PC-3 (cell line): ENCODE data around the gene ZNF423. TPM values are rescaled to one million over a fixed set of nuclear protein-coding genes. Genes with fewer than 3 reads are reported as not detected.

ENCODE experiments used
- ATAC-seq: fragments of 200-7000 bp; cut with Tn5 transposase; 2 replicates; pipeline ENCODE4 v1.9.1; 2020; ENCODE audit warnings: mild to moderate bottlenecking, moderate library complexity
- BruUV-seq: library from RNA; stranded (reverse); fragments of 400-500 nt; replicated peaks from 2 replicates; lab custom pipeline; 2021; lab: Mats Ljungman, UMichigan
- CTCF ChIA-PET: fragments of 300-600 bp; sonication (Branson Sonifier 250); formaldehyde crosslinking; loops from one replicate; lab custom pipeline; 2022; ENCODE audit warnings: antibody characterized with exemption; lab: Charles Lee
- POLR2A ChIA-PET: fragments of 300-600 bp; sonication (Branson Sonifier 250); formaldehyde crosslinking; loops from one replicate; lab custom pipeline; 2022; ENCODE audit warnings: antibody characterized with exemption; ENCODE audit not compliant: unreplicated experiment; lab: Charles Lee
- DNase-seq: peaks from one replicate; pipeline ENCODE4 v3.0.0-alpha.2; 2015
- H2AFZ ChIP-seq: fragments of 300-600 bp; sonication (generic); 2 replicates; pipeline ENCODE4 v1.6.0; 2016; ENCODE audit warnings: antibody characterized with exemption, low read length
- H3F3A ChIP-seq: fragments of 300-600 bp; sonication (generic); one replicate; pipeline ENCODE4 v1.6.0; 2017; ENCODE audit warnings: antibody characterized with exemption, low read length, control low read depth, mild to moderate bottlenecking; ENCODE audit not compliant: unreplicated experiment
- H3K27ac ChIP-seq: fragments of 300-600 bp; sonication (generic); 2 replicates; pipeline ENCODE4 v1.5.1; 2016; ENCODE audit warnings: mild to moderate bottlenecking, low read length
- H3K27me3 ChIP-seq: fragments of 300-600 bp; sonication (generic); 2 replicates; pipeline ENCODE4 v1.6.1; 2016; ENCODE audit warnings: low read length, mixed read lengths
- H3K36me3 ChIP-seq: fragments of 300-600 bp; sonication (generic); 2 replicates; pipeline ENCODE4 v1.6.1; 2016; ENCODE audit warnings: low read depth, mixed run types, low read length, mixed read lengths
- H3K4me1 ChIP-seq: fragments of 300-600 bp; sonication (generic); 2 replicates; pipeline ENCODE4 v1.5.1; 2016; ENCODE audit warnings: low read length; ENCODE audit not compliant: insufficient read depth
- H3K4me2 ChIP-seq: fragments of 300-600 bp; sonication (generic); 2 replicates; pipeline ENCODE4 v1.6.0; 2016; ENCODE audit warnings: low read length
- H3K4me3 ChIP-seq: fragments of 300-600 bp; sonication (generic); 2 replicates; pipeline ENCODE4 v1.5.1; 2016; ENCODE audit warnings: mild to moderate bottlenecking, low read length, mixed read lengths
- H3K79me2 ChIP-seq: fragments of 300-600 bp; sonication (generic); 2 replicates; pipeline ENCODE4 v1.6.1; 2017; ENCODE audit warnings: low read length, mixed read lengths
- H3K9ac ChIP-seq: fragments of 300-600 bp; sonication (generic); 2 replicates; pipeline ENCODE4 v1.6.0; 2016; ENCODE audit warnings: mild to moderate bottlenecking, low read length
- H3K9me2 ChIP-seq: fragments of 300-600 bp; sonication (generic); replicated peaks from 2 replicates; pipeline ENCODE4 v1.6.1; 2016; ENCODE audit warnings: mixed run types, low read length, mixed read lengths
- H3K9me3 ChIP-seq: fragments of 300-600 bp; sonication (generic); 2 replicates; pipeline ENCODE4 v1.6.1; 2016; ENCODE audit warnings: low read length, mixed read lengths
- H4K20me1 ChIP-seq: fragments of 300-600 bp; sonication (generic); 2 replicates; pipeline ENCODE4 v1.6.1; 2016; ENCODE audit warnings: low read length, mixed read lengths
- EZH2 ChIP-seq: fragments of 300-600 bp; sonication (generic); IDR thresholded peaks from one replicate; pipeline ENCODE4 v1.6.1; 2017; ENCODE audit warnings: antibody characterized with exemption, mild to moderate bottlenecking, low read length; ENCODE audit not compliant: unreplicated experiment
- EZH2phosphoT487 ChIP-seq: fragments of 300-600 bp; sonication (generic); IDR thresholded peaks from 2 replicates; pipeline ENCODE4 v1.6.1; 2018; ENCODE audit warnings: mild to moderate bottlenecking, antibody characterized with exemption, low read length, borderline replicate concordance
- intact Hi-C: fragments of 100-400 bp; cut with micrococcal nuclease; formaldehyde crosslinking; loops from 2 replicates; pipeline ENCODE4 v1.9.0; 2023
- total RNA-seq: library from RNA; depleted of rRNA; stranded (reverse); fragments of >200 nt; gene quantifications from 2 replicates; pipeline ENCODE4 v1.2.3, GENCODE V29; 2014
- TF ChIP-seq, protein P1 (sequence below): fragments of 300-600 bp; sonication (generic); conservative IDR thresholded peaks from 2 replicates; pipeline ENCODE4 v1.5.1; 2017; ENCODE audit warnings: antibody characterized with exemption, low read depth, mild to moderate bottlenecking, low read length

Gene ZNF423
- total RNA-seq, 1 experiment from 2014 or later: not detected

DNA sequence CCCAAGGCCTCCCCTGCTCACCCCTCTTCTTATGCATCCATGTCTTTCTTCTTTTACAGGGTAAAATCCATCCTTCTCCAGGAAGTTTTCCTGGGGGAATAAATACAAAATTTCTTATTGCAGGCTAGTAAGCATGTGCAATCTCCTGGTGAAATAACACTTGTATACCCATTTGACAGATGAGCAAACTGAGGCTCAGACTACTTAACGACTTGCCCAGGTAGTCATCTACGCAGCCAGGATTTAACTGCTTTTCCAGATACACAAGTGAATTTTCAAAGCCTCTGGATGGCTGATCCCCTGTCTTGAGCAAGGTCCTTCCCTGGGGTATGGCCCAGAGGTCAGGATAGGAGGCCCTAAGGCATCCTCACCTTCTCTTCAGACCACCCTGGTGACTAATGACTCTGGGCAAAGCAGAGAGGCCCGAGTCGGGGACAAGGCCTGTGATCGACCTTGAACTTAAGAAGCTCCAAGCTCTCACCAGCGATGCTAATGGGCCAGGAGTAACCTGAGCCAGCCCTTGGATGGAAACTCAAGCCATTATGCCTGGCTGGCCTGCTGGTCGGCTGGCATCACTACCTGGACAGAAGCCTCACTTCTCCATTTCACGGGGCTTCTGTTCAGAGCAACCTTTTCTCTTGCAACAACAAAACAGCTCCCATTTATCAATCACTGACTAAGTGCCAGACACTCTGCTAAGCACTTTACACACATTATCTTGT lies 33.1 kb downstream of the ZNF423 start:
- DNase-seq (no peak), ATAC-seq (no peak)
- no peaks in the 10 kb centered on the region for H3K9me3 ChIP-seq
- no peaks in the 10 kb centered on the region for H3F3A ChIP-seq
- no peak overlapping the region for H3K4me3 ChIP-seq
- H3K4me2 ChIP-seq: no peak overlapping the region
- TF ChIP-seq EZH2phosphoT487 (no peak), EZH2 (no peak)
- TF ChIP-seq, protein P1, sequence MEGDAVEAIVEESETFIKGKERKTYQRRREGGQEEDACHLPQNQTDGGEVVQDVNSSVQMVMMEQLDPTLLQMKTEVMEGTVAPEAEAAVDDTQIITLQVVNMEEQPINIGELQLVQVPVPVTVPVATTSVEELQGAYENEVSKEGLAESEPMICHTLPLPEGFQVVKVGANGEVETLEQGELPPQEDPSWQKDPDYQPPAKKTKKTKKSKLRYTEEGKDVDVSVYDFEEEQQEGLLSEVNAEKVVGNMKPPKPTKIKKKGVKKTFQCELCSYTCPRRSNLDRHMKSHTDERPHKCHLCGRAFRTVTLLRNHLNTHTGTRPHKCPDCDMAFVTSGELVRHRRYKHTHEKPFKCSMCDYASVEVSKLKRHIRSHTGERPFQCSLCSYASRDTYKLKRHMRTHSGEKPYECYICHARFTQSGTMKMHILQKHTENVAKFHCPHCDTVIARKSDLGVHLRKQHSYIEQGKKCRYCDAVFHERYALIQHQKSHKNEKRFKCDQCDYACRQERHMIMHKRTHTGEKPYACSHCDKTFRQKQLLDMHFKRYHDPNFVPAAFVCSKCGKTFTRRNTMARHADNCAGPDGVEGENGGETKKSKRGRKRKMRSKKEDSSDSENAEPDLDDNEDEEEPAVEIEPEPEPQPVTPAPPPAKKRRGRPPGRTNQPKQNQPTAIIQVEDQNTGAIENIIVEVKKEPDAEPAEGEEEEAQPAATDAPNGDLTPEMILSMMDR: no peak
- H3K27me3 ChIP-seq: peaks cover 39% of the 10 kb centered on the region
- H3K4me1 ChIP-seq: no peaks in the 10 kb centered on the region
- H3K79me2 ChIP-seq: no peaks in the 10 kb centered on the region
- intact Hi-C loops: no loop called here
- no peak overlapping the region for H3K9ac ChIP-seq
- H3K27ac ChIP-seq: no peak overlapping the region
- H3K36me3 ChIP-seq: no peaks in the 10 kb centered on the region
- ChIA-PET CTCF (no interaction called here), POLR2A (no interaction called here)
- no TSS peak for BruUV-seq
- no peak overlapping the region for H2AFZ ChIP-seq
- H3K9me2 ChIP-seq: no peaks in the 10 kb centered on the region
- no peaks in the 10 kb centered on the region for H4K20me1 ChIP-seq

DNA sequence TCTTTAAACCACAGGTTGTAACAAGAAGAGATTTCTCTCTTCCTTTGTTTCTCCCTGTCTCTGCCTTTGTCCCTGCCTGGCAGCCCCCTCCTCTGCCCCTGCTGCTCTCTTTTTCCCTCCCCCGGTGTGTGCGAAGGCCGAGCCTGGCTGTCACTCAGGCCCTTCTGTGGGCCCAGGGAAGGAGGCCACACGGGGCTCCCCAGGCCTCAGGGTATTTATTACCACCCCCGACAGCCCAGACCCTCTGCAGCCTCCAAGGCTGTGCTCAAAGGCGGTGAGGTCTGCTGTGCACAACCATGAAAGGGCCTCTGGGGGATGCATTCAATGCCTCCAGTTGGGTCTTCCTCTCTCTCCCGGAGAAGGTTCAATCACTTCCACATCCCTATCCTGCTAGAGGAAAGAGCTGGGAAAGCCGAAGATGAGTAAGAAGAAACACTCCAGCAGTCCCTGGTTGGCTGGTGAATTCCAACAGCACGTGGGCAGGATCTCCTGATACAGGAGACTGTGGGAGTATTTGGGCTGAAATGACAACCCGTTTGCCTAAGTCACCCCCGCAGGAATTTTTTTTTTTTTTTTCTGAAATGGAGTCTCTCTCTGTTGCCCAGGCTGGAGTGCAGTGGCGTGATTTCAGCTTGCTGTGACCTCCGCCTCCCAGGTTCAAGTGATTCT lies 34.2 kb downstream of the ZNF423 start:
- TF ChIP-seq EZH2phosphoT487 (no peak), EZH2 (no peak)
- TF ChIP-seq, protein P1: no peak
- no peaks in the 10 kb centered on the region for H3K79me2 ChIP-seq
- H2AFZ ChIP-seq: no peak overlapping the region
- no peak overlapping the region for H3K27ac ChIP-seq
- no peaks in the 10 kb centered on the region for H3K4me1 ChIP-seq
- BruUV-seq: no TSS peak
- POLR2A ChIA-PET: no interaction called here
- H4K20me1 ChIP-seq: no peaks in the 10 kb centered on the region
- DNase-seq (no peak), ATAC-seq (no peak)
- H3K36me3 ChIP-seq: no peaks in the 10 kb centered on the region
- intact Hi-C loops: no loop called here
- H3K4me2 ChIP-seq: no peak overlapping the region
- no peaks in the 10 kb centered on the region for H3K9me3 ChIP-seq
- H3K9me2 ChIP-seq: no peaks in the 10 kb centered on the region
- H3F3A ChIP-seq: no peaks in the 10 kb centered on the region
- peaks cover 29% of the 10 kb centered on the region for H3K27me3 ChIP-seq
- H3K9ac ChIP-seq: no peak overlapping the region
- CTCF ChIA-PET: no interaction called here
- H3K4me3 ChIP-seq: no peak overlapping the region

DNA sequence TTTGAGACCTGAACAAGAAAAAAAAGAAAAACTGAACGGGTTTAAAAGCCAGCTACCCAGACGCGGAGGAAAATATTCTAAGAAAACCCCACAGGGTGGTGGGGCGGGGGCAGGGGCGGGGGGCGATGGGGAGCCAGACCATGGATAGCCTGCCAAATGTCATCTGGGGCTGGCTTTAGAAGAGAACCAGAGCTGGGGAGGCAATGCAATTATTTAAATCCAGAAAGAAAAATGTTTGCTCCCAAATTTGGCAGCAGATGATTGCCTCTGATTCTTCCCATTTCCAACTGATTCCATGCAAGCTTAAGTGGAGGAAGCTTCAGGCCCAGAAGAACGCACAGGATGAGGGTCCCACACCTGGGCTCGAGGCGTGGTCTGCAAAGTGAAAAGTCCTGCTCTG lies 34.8 kb downstream of the ZNF423 start:
- ChIA-PET POLR2A (no interaction called here), CTCF (no interaction called here)
- H2AFZ ChIP-seq: no peak overlapping the region
- no peak overlapping the region for H3K27ac ChIP-seq
- H3K79me2 ChIP-seq: no peaks in the 10 kb centered on the region
- intact Hi-C loops: no loop called here
- no peaks in the 10 kb centered on the region for H3K36me3 ChIP-seq
- ATAC-seq (no peak), DNase-seq (no peak)
- BruUV-seq: no TSS peak
- no peak overlapping the region for H3K4me3 ChIP-seq
- no peaks in the 10 kb centered on the region for H3K4me1 ChIP-seq
- no peak overlapping the region for H3K4me2 ChIP-seq
- no peaks in the 10 kb centered on the region for H3K9me2 ChIP-seq
- H3K9ac ChIP-seq: no peak overlapping the region
- peaks cover 23% of the 10 kb centered on the region for H3K27me3 ChIP-seq
- no peaks in the 10 kb centered on the region for H4K20me1 ChIP-seq
- H3F3A ChIP-seq: no peaks in the 10 kb centered on the region
- H3K9me3 ChIP-seq: no peaks in the 10 kb centered on the region
- TF ChIP-seq EZH2 (no peak), EZH2phosphoT487 (no peak)
- TF ChIP-seq, protein P1: no peak
